ENCODE data around the gene SLC22A31.

The SLC22A31 gene

DNA sequence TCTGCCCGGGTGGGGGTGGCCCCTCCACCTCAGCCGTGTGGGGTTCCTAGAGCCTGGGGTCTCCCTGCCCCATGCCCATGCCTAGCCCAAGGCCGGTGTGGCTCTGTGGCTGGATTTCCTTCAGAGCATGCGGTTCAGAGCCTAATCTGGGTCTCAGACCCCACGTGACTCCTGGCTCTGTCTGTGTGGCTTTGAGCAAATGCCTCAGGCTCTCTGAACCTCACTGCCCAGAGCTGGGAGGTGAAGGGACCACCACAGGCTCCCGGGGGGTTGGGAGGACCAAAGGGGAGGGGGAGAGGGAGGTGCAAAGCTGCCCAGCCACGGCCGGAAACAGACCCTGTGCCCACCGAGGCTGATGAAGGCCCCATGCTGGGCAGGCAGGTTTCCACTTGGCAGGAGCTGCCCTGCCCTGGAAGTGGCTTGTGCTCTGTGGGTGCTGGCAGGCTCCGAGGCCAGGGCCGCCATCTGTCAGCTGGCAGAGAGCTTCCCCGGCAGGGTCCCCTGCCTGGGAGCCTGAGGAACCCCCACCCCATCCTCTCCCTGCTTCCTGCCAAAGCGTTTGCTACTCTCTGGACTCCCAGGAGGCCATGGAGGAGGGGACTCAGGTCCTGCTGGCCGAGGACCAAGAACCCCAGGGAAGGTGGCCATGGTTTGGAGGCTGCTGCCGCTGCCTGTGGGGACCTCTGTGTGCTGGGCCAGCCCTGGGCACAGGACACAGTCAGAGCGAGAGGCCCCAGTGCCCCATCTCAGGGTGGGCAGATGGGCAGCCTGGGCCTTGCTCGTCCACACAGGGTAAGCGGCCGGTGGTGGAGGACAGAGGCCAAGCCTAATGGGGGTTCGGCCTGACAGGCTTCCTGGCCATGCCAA lies 24.8 kb downstream of the SLC22A31 start:
- TF ChIP-seq, protein P1, sequence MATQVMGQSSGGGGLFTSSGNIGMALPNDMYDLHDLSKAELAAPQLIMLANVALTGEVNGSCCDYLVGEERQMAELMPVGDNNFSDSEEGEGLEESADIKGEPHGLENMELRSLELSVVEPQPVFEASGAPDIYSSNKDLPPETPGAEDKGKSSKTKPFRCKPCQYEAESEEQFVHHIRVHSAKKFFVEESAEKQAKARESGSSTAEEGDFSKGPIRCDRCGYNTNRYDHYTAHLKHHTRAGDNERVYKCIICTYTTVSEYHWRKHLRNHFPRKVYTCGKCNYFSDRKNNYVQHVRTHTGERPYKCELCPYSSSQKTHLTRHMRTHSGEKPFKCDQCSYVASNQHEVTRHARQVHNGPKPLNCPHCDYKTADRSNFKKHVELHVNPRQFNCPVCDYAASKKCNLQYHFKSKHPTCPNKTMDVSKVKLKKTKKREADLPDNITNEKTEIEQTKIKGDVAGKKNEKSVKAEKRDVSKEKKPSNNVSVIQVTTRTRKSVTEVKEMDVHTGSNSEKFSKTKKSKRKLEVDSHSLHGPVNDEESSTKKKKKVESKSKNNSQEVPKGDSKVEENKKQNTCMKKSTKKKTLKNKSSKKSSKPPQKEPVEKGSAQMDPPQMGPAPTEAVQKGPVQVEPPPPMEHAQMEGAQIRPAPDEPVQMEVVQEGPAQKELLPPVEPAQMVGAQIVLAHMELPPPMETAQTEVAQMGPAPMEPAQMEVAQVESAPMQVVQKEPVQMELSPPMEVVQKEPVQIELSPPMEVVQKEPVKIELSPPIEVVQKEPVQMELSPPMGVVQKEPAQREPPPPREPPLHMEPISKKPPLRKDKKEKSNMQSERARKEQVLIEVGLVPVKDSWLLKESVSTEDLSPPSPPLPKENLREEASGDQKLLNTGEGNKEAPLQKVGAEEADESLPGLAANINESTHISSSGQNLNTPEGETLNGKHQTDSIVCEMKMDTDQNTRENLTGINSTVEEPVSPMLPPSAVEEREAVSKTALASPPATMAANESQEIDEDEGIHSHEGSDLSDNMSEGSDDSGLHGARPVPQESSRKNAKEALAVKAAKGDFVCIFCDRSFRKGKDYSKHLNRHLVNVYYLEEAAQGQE (IDR thresholded peaks at IDR 0.05; ENCODE audit: insufficient read depth in 1 of 2, low read depth in 2 of 2, low read length in 2 of 2), result no peak
- TF ChIP-seq SIN3A (IDR thresholded peaks at IDR 0.05; ENCODE audit: borderline replicate concordance, insufficient read depth, low read length) (no peak), TAF1 (IDR thresholded peaks at IDR 0.05; ENCODE audit: borderline replicate concordance, insufficient read depth, low read length) (no peak), POLR2AphosphoS5 (IDR thresholded peaks at IDR 0.05; ENCODE audit: low read depth, low read length) (no peak), FOXP2 (optimal IDR thresholded peaks at IDR 0.05; ENCODE audit: borderline replicate concordance, extremely low read depth, extremely low read length, insufficient read depth) (no peak)

DNA sequence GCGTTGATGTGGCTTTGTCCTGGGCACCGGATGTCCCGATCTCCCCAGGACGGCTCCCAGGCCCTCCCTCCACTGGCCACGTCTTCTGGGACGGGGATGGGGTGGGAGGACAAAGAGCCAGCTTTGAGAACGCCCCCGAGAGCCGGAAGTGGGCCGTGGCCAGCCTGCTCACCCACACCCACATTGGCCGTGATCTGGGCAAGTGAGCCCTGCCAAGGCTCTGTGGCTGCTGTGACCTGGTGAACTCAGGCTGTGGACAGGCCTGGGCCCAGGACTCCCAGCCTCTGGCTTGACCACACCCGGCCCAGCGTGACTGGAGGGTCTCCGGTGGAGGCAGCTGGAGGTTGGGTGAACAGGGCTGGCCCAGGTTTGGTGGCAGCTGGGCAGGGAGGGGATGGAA lies 25.5 kb downstream of the SLC22A31 start:
- TF ChIP-seq POLR2AphosphoS5 (IDR thresholded peaks at IDR 0.05; ENCODE audit: low read depth, low read length), result no peak
- TF ChIP-seq, protein P1 (IDR thresholded peaks at IDR 0.05; ENCODE audit: insufficient read depth in 1 of 2, low read depth in 2 of 2, low read length in 2 of 2), result no peak
- no peak for TF ChIP-seq FOXP2 (optimal IDR thresholded peaks at IDR 0.05; ENCODE audit: borderline replicate concordance, extremely low read depth, extremely low read length, insufficient read depth)
- no peak for TF ChIP-seq SIN3A (IDR thresholded peaks at IDR 0.05; ENCODE audit: borderline replicate concordance, insufficient read depth, low read length)
- TF ChIP-seq TAF1 (IDR thresholded peaks at IDR 0.05; ENCODE audit: borderline replicate concordance, insufficient read depth, low read length), result no peak

DNA sequence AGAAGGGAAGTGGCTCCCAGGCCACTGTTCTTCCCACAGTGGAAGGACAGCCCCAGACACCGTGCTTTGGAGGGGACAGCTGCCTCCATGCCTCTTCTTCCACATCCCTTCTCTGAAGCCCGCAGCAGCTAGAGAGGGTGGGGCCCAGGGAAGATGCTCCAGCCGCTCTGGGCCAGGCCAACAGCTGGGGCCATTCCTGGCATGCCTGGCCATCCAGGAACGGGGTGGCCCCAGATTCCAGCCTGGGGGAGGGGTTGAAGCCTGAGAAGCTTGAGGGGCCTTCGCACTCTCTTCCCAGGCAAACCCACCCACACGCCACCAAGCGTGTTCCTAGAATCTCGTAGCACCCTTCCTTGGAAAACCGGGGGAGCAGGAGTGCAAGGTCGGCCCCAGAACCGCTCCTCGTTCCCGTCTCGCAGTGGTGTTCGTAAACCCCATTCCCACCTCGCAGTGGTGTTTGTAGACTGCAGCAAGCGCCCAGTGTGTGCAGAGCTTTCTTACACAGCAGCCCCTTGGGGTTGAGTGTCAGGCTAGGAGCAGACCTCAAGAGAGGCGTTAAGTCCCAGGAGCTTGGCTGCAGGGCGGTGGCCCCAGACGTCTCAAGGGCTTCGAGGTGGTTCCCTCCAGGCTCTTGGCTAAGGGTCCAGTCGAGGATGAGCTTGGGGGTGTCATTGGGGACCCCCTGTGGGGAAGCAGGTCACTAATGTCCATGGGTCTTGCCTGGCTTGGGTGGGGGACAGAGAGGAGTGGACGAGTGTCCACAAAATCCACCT lies 26.1 kb downstream of the SLC22A31 start:
- TF ChIP-seq TAF1 (IDR thresholded peaks at IDR 0.05; ENCODE audit: borderline replicate concordance, insufficient read depth, low read length) (no peak), SIN3A (IDR thresholded peaks at IDR 0.05; ENCODE audit: borderline replicate concordance, insufficient read depth, low read length) (no peak), FOXP2 (optimal IDR thresholded peaks at IDR 0.05; ENCODE audit: borderline replicate concordance, extremely low read depth, extremely low read length, insufficient read depth) (no peak), POLR2AphosphoS5 (IDR thresholded peaks at IDR 0.05; ENCODE audit: low read depth, low read length) (no peak)
- TF ChIP-seq, protein P1 (IDR thresholded peaks at IDR 0.05; ENCODE audit: insufficient read depth in 1 of 2, low read depth in 2 of 2, low read length in 2 of 2), result no peak

DNA sequence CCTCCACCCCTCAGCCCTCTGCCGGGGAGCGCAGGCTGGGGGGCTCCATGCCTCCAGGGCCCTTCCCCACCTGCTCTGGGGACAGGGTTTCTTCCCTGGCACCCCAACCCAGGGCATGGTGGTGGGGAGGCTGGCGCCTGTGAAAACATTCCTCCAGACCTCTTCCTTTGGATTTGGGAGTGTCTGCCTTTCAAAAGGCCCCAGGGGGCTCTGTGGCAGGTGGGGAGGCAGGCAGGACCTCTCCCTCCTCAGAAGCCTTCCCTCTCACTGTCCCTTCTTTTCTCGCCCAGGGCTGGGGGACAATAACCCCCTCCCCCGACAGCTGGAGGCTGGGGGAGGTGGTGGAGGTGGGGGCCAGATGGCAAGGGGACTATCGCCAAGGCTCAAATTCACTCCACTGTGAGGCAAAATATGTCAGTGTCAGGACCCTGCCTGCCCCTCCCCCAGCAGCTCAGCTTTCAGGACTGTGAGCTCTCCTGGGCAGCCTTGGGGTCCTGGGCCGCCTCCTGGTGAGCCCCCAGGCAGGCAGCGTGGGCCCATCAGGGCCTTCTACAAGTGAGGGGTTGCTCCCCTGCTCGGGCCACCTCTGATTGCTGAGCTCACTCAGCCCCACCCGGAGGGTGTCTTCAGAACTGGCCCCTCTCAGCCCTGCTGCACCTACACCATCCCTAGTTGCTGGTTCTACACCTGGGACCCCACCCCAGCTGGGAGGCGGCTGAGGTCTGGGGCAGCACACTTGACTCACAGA lies 27.0 kb downstream of the SLC22A31 start:
- TF ChIP-seq POLR2AphosphoS5 (IDR thresholded peaks at IDR 0.05; ENCODE audit: low read depth, low read length) (no peak), TAF1 (IDR thresholded peaks at IDR 0.05; ENCODE audit: borderline replicate concordance, insufficient read depth, low read length) (no peak), FOXP2 (optimal IDR thresholded peaks at IDR 0.05; ENCODE audit: borderline replicate concordance, extremely low read depth, extremely low read length, insufficient read depth) (no peak)
- TF ChIP-seq, protein P1 (IDR thresholded peaks at IDR 0.05; ENCODE audit: insufficient read depth in 1 of 2, low read depth in 2 of 2, low read length in 2 of 2), result no peak

Data from PFSK-1 (cell line).